ENCODE data around the gene KCP. TPM values are rescaled to one million over a fixed set of nuclear protein-coding genes. Genes with fewer than 3 reads are reported as not detected.

KCP gene
- polyA plus RNA-seq, 1 donor (not counting 4 experiments of a cell fraction or from before 2014, with no cell fraction given) = not detected

DNA sequence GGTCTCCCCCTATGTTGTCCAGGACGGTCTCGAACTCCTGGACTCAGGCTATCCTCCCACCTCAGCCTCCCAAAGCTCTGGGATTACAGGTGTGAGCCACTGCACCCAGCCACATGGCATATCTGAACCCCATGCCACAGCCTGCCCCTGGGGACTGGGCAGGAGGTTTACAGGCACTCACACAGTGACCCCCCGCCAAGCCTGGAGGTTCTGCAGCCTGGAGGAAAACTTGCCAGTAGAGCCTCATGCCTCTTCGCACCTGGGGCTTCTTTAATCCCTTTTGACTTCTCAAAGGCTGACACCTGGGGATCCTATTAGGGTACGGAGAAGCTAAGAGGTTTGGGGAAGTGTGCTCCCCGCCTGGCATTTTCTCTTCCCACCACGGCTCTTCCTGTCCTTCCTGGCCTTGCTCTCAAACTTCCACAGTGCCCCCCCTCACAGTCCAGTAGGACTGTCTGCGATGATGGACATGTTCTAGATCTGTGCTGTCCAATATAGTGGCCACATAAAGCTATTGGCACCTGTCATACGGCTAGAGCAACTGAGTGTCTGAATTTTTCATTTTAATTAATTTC lies 11.4 kb upstream of the KCP start:
- DNase-seq (ENCODE audit: low read depth, low spot score) (no peak), FAIRE-seq (no peak)
- H3K36me3 ChIP-seq (ENCODE audit: control insufficient read depth in 2 of 2, extremely low read depth in 1 of 2, insufficient read depth in 2 of 2, low read length in 2 of 2) = no peaks in the 10 kb centered on the region
- no peaks in the 10 kb centered on the region for H3K79me2 ChIP-seq (ENCODE audit: control insufficient read depth, insufficient read depth, low read length)
- no peak overlapping the region for H3K9ac ChIP-seq (ENCODE audit: control insufficient read depth, extremely low read depth, insufficient read depth, low read length)
- no peak overlapping the region for H3K4me2 ChIP-seq (ENCODE audit: control insufficient read depth, extremely low read depth, insufficient read depth, low read depth, low read length)
- H3K9me1 ChIP-seq (ENCODE audit: control insufficient read depth, extremely low read depth, insufficient read depth, low read length) = no peaks in the 10 kb centered on the region
- TF ChIP-seq, protein P1, sequence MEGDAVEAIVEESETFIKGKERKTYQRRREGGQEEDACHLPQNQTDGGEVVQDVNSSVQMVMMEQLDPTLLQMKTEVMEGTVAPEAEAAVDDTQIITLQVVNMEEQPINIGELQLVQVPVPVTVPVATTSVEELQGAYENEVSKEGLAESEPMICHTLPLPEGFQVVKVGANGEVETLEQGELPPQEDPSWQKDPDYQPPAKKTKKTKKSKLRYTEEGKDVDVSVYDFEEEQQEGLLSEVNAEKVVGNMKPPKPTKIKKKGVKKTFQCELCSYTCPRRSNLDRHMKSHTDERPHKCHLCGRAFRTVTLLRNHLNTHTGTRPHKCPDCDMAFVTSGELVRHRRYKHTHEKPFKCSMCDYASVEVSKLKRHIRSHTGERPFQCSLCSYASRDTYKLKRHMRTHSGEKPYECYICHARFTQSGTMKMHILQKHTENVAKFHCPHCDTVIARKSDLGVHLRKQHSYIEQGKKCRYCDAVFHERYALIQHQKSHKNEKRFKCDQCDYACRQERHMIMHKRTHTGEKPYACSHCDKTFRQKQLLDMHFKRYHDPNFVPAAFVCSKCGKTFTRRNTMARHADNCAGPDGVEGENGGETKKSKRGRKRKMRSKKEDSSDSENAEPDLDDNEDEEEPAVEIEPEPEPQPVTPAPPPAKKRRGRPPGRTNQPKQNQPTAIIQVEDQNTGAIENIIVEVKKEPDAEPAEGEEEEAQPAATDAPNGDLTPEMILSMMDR (optimal IDR thresholded peaks at IDR 0.05 in 1 of 3, IDR thresholded peaks at IDR 0.05 in 1 of 3, conservative IDR thresholded peaks at IDR 0.05 in 1 of 3; ENCODE audit: extremely low read depth in 1 of 3, insufficient read depth in 2 of 3, low read length in 3 of 3) = no peak
- TF ChIP-seq EZH2 (IDR thresholded peaks at IDR 0.05; ENCODE audit: low read length) = no peak
- no peaks in the 10 kb centered on the region for H3K4me1 ChIP-seq (ENCODE audit: control insufficient read depth, extremely low read depth, insufficient read depth, low read length)
- H3K9me3 ChIP-seq (ENCODE audit: control insufficient read depth, low read depth, low read length) = no peaks in the 10 kb centered on the region
- dilution Hi-C loops (cut with MboI; ENCODE audit: extremely low pct_ligation_motif_present, low sequenced_read_pairs) = no loop called here
- H3K4me3 ChIP-seq (ENCODE audit: control insufficient read depth in 2 of 3, extremely low read depth in 1 of 3, insufficient read depth in 2 of 3, low read depth in 1 of 3, low read length in 3 of 3) = no peak overlapping the region
- no peak overlapping the region for H3K27ac ChIP-seq (ENCODE audit: control insufficient read depth, insufficient read depth, low read length)
- H2AFZ ChIP-seq (ENCODE audit: control insufficient read depth, low read length) = no peak overlapping the region
- H4K20me1 ChIP-seq (ENCODE audit: control insufficient read depth, extremely low read depth, insufficient read depth, low read length) = no peaks in the 10 kb centered on the region
- H3K27me3 ChIP-seq (ENCODE audit: control insufficient read depth, extremely low read depth, insufficient read depth, low read length) = peaks cover 31% of the 10 kb centered on the region

DNA sequence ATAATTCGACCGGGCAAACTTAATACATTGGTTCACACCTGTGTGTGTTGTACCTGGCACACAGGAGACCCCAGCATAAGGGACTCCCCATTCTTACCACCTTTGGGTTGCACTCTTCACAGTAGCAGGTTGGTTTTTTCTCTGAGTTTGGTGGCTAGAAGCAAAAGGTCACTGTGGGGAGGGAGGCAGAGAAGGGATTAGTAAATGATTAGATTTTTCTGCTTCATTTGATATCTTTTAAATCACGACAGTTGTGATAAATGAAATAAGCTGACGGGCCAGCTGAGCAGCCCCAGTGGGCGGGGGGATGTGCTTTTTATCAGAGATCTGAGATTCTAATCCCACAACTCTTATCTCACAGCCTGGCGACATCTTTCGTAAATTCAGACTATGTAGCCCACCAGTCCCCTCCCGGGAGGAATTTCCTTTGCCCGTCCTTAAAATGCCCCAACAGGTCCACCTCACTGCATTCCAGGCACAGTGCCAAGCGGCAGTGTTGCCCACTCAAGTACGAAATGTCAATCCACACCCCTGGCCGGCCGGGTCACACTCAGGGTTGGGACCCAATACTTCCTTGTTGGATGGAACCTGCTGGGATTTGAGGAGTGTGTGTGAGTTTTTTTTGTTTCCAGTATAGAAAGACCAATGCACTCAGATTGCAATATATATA lies 10.5 kb upstream of the KCP start:
- Histone ChIP-seq H3K4me2 (ENCODE audit: control insufficient read depth, extremely low read depth, insufficient read depth, low read depth, low read length) (no peak overlapping the region), H3K9me1 (ENCODE audit: control insufficient read depth, extremely low read depth, insufficient read depth, low read length) (no peaks in the 10 kb centered on the region), H3K9ac (ENCODE audit: control insufficient read depth, extremely low read depth, insufficient read depth, low read length) (no peak overlapping the region), H3K36me3 (ENCODE audit: control insufficient read depth in 2 of 2, extremely low read depth in 1 of 2, insufficient read depth in 2 of 2, low read length in 2 of 2) (no peaks in the 10 kb centered on the region), H3K4me3 (ENCODE audit: control insufficient read depth in 2 of 3, extremely low read depth in 1 of 3, insufficient read depth in 2 of 3, low read depth in 1 of 3, low read length in 3 of 3) (no peak overlapping the region), H4K20me1 (ENCODE audit: control insufficient read depth, extremely low read depth, insufficient read depth, low read length) (no peaks in the 10 kb centered on the region), H3K27ac (ENCODE audit: control insufficient read depth, insufficient read depth, low read length) (no peak overlapping the region), H2AFZ (ENCODE audit: control insufficient read depth, low read length) (no peak overlapping the region), H3K79me2 (ENCODE audit: control insufficient read depth, insufficient read depth, low read length) (no peaks in the 10 kb centered on the region), H3K27me3 (ENCODE audit: control insufficient read depth, extremely low read depth, insufficient read depth, low read length) (peaks cover 39% of the 10 kb centered on the region), H3K4me1 (ENCODE audit: control insufficient read depth, extremely low read depth, insufficient read depth, low read length) (no peaks in the 10 kb centered on the region), H3K9me3 (ENCODE audit: control insufficient read depth, low read depth, low read length) (no peaks in the 10 kb centered on the region)
- FAIRE-seq (no peak), DNase-seq (ENCODE audit: low read depth, low spot score) (no peak)
- no peak for TF ChIP-seq EZH2 (IDR thresholded peaks at IDR 0.05; ENCODE audit: low read length)
- TF ChIP-seq, protein P1 (optimal IDR thresholded peaks at IDR 0.05 in 1 of 3, IDR thresholded peaks at IDR 0.05 in 1 of 3, conservative IDR thresholded peaks at IDR 0.05 in 1 of 3; ENCODE audit: extremely low read depth in 1 of 3, insufficient read depth in 2 of 3, low read length in 3 of 3) = no peak
- dilution Hi-C loops (cut with MboI; ENCODE audit: extremely low pct_ligation_motif_present, low sequenced_read_pairs) = no loop called here

Measured in keratinocyte (primary cell).